ENCODE measurements around the gene DPPA4. TPM values are rescaled to one million over a fixed set of nuclear protein-coding genes. Genes with fewer than 3 reads are reported as not detected.
A peak's percentile ranks its signal among the peaks of the same experiment; 100 is the strongest.

Gene DPPA4
- 187 and 215 TPM in 2 replicates for total RNA-seq (ENCODE audit: low replicate concordance)

GRCh38 chr3:109337393-109337792 is at the start of gene DPPA4:
Gene DPPA4, minus strand, starts transcription at chr3:109337546. Its CDS starts 29 bp downstream, at chr3:109337517.
- H3K9me3 Mint-ChIP-seq: no peaks in the 10 kb centered on the region
- peaks cover 35% of the 10 kb centered on the region for H4K20me1 ChIP-seq (ENCODE audit: low read depth)
- TF ChIP-seq CTCF (IDR thresholded peaks at IDR 0.05): no peak
- no peak for TF ChIP-seq EZH2 (IDR thresholded peaks at IDR 0.05)
- TF ChIP-seq EZH2phosphoT487 (IDR thresholded peaks at IDR 0.05): no peak
- H3K9me3 ChIP-seq (ENCODE audit: low read depth): no peaks in the 10 kb centered on the region
- no peaks in the 10 kb centered on the region for H3K36me3 ChIP-seq
- H3K27ac ChIP-seq: peak within 1 kb of the TSS; percentile 84
- DNase-seq (ENCODE audit: low spot score): peak; percentile 80
- H3K36me3 Mint-ChIP-seq: peaks cover 13% of the 10 kb centered on the region
- peak within 1 kb of the TSS; percentile 95 for H3K4me3 Mint-ChIP-seq
- no peaks in the 10 kb centered on the region for H3K27me3 ChIP-seq
- peak within 1 kb of the TSS; percentile 96 for H2AFZ ChIP-seq (replicated peaks)
- peak within 1 kb of the TSS; percentile 85 for H3K4me2 ChIP-seq
- H3K27me3 Mint-ChIP-seq (ENCODE audit: insufficient read depth, low read depth): peaks cover 4% of the 10 kb centered on the region
- H3K27ac Mint-ChIP-seq: peak within 1 kb of the TSS; percentile 97
- peak within 1 kb of the TSS; percentile 78 for H3K4me3 ChIP-seq
- H3K79me2 ChIP-seq (ENCODE audit: low read depth): peaks cover 59% of the 10 kb centered on the region
- H3F3A ChIP-seq (ENCODE audit: low read depth): peaks cover 33% of the 10 kb centered on the region
- H3K4me1 ChIP-seq: peaks cover 20% of the 10 kb centered on the region
- H3K9ac ChIP-seq: peak within 1 kb of the TSS; percentile 48
- H3K4me1 Mint-ChIP-seq: peaks cover 40% of the 10 kb centered on the region

GRCh38 chr3:109385442-109386318 is 48.3 kb upstream of the DPPA4 start:
- Histone ChIP-seq H3K9me3 (ENCODE audit: low read depth) (no peaks in the 10 kb centered on the region), H3K4me2 (no peak overlapping the region), H3K27me3 (no peaks in the 10 kb centered on the region), H3K79me2 (ENCODE audit: low read depth) (no peaks in the 10 kb centered on the region), H4K20me1 (ENCODE audit: low read depth) (no peaks in the 10 kb centered on the region), H3K9ac (no peak overlapping the region), H3F3A (ENCODE audit: low read depth) (no peaks in the 10 kb centered on the region), H3K27ac (no peak overlapping the region), H2AFZ (replicated peaks) (no peak overlapping the region), H3K4me3 (no peak overlapping the region), H3K36me3 (no peaks in the 10 kb centered on the region), H3K4me1 (no peaks in the 10 kb centered on the region)
- H3K27me3 Mint-ChIP-seq (ENCODE audit: insufficient read depth, low read depth): peaks cover 10% of the 10 kb centered on the region
- no peaks in the 10 kb centered on the region for H3K9me3 Mint-ChIP-seq
- H3K4me3 Mint-ChIP-seq: no peak overlapping the region
- DNase-seq (ENCODE audit: low spot score): no peak
- TF ChIP-seq EZH2phosphoT487 (IDR thresholded peaks at IDR 0.05): no peak
- TF ChIP-seq CTCF (IDR thresholded peaks at IDR 0.05): no peak
- no peak for TF ChIP-seq EZH2 (IDR thresholded peaks at IDR 0.05)
- H3K27ac Mint-ChIP-seq: no peak overlapping the region
- no peaks in the 10 kb centered on the region for H3K36me3 Mint-ChIP-seq
- peaks cover 7% of the 10 kb centered on the region for H3K4me1 Mint-ChIP-seq

GRCh38 chr3:109384164-109384563 is 46.8 kb upstream of the DPPA4 start:
- Histone ChIP-seq H2AFZ (replicated peaks) (no peak overlapping the region), H3K27me3 (no peaks in the 10 kb centered on the region), H4K20me1 (ENCODE audit: low read depth) (no peaks in the 10 kb centered on the region), H3K9me3 (ENCODE audit: low read depth) (no peaks in the 10 kb centered on the region), H3K36me3 (no peaks in the 10 kb centered on the region), H3F3A (ENCODE audit: low read depth) (no peaks in the 10 kb centered on the region), H3K4me1 (no peaks in the 10 kb centered on the region), H3K27ac (no peak overlapping the region), H3K9ac (no peak overlapping the region), H3K4me2 (no peak overlapping the region), H3K79me2 (ENCODE audit: low read depth) (no peaks in the 10 kb centered on the region), H3K4me3 (no peak overlapping the region)
- Mint-ChIP-seq H3K9me3 (no peaks in the 10 kb centered on the region), H3K4me1 (peaks cover 7% of the 10 kb centered on the region), H3K36me3 (no peaks in the 10 kb centered on the region), H3K27ac (no peak overlapping the region), H3K4me3 (no peak overlapping the region), H3K27me3 (ENCODE audit: insufficient read depth, low read depth) (peaks cover 6% of the 10 kb centered on the region)
- no peak for DNase-seq (ENCODE audit: low spot score)
- TF ChIP-seq CTCF (IDR thresholded peaks at IDR 0.05) (no peak), EZH2phosphoT487 (IDR thresholded peaks at IDR 0.05) (no peak), EZH2 (IDR thresholded peaks at IDR 0.05) (no peak)
